DND-41 (cell line): ENCODE measurements around the gene SLC2A1.
"Not testable (repeated sequence)": the region's sequence is repeated elsewhere in the genome, so short reads cannot be mapped to it uniquely, and the experiment has no call there.

Experiments
- ATAC-seq: fragments of 200-7000 bp; cut with Tn5 transposase; 3 replicates; pipeline ENCODE4 v1.9.1; 2021; ENCODE audit warnings: low read depth; ENCODE audit not compliant: insufficient read depth
- DNase-seq: peaks from one replicate; pipeline ENCODE4 v3.0.0-alpha.2; 2020
- H2AFZ ChIP-seq: 2 replicates; pipeline ENCODE4 v1.6.0; 2012; ENCODE audit warnings: low read depth, low read length
- H3K27ac ChIP-seq: 2 replicates; pipeline ENCODE4 v1.5.1; 2012; ENCODE audit warnings: low read length, inconsistent platforms
- H3K27me3 ChIP-seq: fragments of 200-600 bp; sonication (generic); 2 replicates; pipeline ENCODE4 v1.6.0; 2012; ENCODE audit warnings: low read length, mild to moderate bottlenecking, inconsistent platforms; ENCODE audit not compliant: insufficient read depth, poor library complexity
- H3K36me3 ChIP-seq: 2 replicates; pipeline ENCODE4 v1.5.1; 2012; ENCODE audit warnings: low read length, inconsistent platforms; ENCODE audit not compliant: insufficient read depth
- H3K4me1 ChIP-seq: 2 replicates; pipeline ENCODE4 v1.5.1; 2012; ENCODE audit warnings: mild to moderate bottlenecking, low read length; ENCODE audit not compliant: insufficient read depth
- H3K4me2 ChIP-seq: 2 replicates; pipeline ENCODE4 v1.6.0; 2012; ENCODE audit warnings: mild to moderate bottlenecking, moderate library complexity, low read length, inconsistent platforms; ENCODE audit not compliant: insufficient read depth
- H3K4me3 ChIP-seq, 2 experiments: fragments of 200-600 bp in 1 of 2; shearing (Covaris generic) in 1 of 2; 2 replicates each; pipeline ENCODE4 v1.5.1; 2012 to 2016; ENCODE audit warnings: inconsistent platforms in 2 of 2, low read length in 2 of 2, mild to moderate bottlenecking in 2 of 2, low read depth in 1 of 2, moderate library complexity in 1 of 2
- H3K79me2 ChIP-seq: 2 replicates; pipeline ENCODE4 v1.6.0; 2012; ENCODE audit warnings: low read length, inconsistent platforms; ENCODE audit not compliant: insufficient read depth
- H3K9ac ChIP-seq: 2 replicates; pipeline ENCODE4 v1.6.0; 2012; ENCODE audit warnings: low read depth, mild to moderate bottlenecking, inconsistent platforms, low read length, moderate library complexity
- H3K9me3 ChIP-seq: 2 replicates; pipeline ENCODE4 v1.5.1; 2012; ENCODE audit warnings: low read length, moderate library complexity, mild to moderate bottlenecking, inconsistent platforms; ENCODE audit not compliant: insufficient read depth, severe bottlenecking
- H4K20me1 ChIP-seq: 2 replicates; pipeline ENCODE4 v1.6.0; 2012; ENCODE audit warnings: low read length; ENCODE audit not compliant: insufficient read depth
- EZH2 ChIP-seq: IDR thresholded peaks from 3 replicates; pipeline ENCODE4 v1.6.1; 2012; ENCODE audit warnings: borderline replicate concordance, low read depth, mild to moderate bottlenecking, moderate library complexity, low read length, inconsistent platforms; ENCODE audit not compliant: severe bottlenecking
- TF ChIP-seq, protein P1 (sequence below): IDR thresholded peaks from 2 replicates; pipeline ENCODE4 v1.5.1; 2012; ENCODE audit warnings: borderline replicate concordance, low read length, moderate library complexity, mild to moderate bottlenecking; ENCODE audit not compliant: poor library complexity, severe bottlenecking; ENCODE audit errors: extremely low read depth

The SLC2A1 gene

DNA sequence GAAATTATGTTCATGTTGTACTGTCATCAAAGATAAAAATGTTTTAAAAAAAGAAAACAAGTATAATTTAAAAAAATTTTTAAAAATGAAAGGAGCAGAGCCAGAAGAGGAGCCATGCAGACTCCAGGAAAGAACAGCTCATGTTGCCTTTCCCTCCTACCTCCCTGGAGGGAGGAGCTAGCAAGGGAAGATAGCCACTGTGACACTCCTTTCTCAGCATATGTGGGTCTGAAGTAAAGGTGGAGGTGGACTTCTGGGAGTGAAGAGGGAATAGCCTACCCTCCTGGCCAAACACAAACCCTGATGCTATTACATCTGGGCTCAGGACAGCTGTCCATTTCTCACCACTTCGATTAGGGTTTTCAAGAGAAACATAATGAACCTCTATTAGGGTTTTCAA, 54.2 kb downstream of the SLC2A1 start:
- Histone ChIP-seq H3K4me3 (no peak overlapping the region), H3K36me3 (no peaks in the 10 kb centered on the region), H3K4me2 (no peak overlapping the region), H4K20me1 (no peaks in the 10 kb centered on the region), H3K9ac (no peak overlapping the region), H3K27me3 (no peaks in the 10 kb centered on the region), H3K4me1 (no peaks in the 10 kb centered on the region), H3K27ac (no peak overlapping the region), H3K9me3 (no peaks in the 10 kb centered on the region), H2AFZ (no peak overlapping the region), H3K79me2 (no peaks in the 10 kb centered on the region)
- no peak for ATAC-seq
- no peak for DNase-seq
- no peak for TF ChIP-seq EZH2
- TF ChIP-seq, protein P1, sequence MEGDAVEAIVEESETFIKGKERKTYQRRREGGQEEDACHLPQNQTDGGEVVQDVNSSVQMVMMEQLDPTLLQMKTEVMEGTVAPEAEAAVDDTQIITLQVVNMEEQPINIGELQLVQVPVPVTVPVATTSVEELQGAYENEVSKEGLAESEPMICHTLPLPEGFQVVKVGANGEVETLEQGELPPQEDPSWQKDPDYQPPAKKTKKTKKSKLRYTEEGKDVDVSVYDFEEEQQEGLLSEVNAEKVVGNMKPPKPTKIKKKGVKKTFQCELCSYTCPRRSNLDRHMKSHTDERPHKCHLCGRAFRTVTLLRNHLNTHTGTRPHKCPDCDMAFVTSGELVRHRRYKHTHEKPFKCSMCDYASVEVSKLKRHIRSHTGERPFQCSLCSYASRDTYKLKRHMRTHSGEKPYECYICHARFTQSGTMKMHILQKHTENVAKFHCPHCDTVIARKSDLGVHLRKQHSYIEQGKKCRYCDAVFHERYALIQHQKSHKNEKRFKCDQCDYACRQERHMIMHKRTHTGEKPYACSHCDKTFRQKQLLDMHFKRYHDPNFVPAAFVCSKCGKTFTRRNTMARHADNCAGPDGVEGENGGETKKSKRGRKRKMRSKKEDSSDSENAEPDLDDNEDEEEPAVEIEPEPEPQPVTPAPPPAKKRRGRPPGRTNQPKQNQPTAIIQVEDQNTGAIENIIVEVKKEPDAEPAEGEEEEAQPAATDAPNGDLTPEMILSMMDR = no peak

DNA sequence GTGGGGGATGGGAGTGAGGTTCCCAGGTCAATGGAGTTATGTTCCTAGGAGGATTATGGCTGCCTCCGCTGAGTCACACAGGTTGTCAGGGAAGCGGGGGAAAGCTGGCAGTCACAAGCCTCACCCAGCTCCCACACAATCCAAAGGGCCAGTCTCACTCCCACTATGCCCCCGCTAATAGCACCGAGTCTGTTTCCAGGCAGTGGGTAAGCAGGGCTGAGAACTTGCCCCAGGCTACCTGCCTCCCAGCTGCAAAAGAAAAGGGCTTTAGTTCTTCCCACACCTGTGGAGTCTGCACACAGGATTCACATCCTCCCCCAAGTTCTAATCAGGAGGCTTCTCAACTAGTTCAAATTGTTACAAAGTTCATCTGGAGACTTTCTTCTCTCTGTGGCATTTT, 58.7 kb downstream of the SLC2A1 start:
- H3K4me2 ChIP-seq, DNase-seq, H3K9me3 ChIP-seq, H3K9ac ChIP-seq, H3K27ac ChIP-seq, H3K27me3 ChIP-seq, H3K36me3 ChIP-seq, H3K4me1 ChIP-seq, H3K4me3 ChIP-seq, H4K20me1 ChIP-seq, ATAC-seq, H2AFZ ChIP-seq, H3K79me2 ChIP-seq: not testable (repeated sequence)

DNA sequence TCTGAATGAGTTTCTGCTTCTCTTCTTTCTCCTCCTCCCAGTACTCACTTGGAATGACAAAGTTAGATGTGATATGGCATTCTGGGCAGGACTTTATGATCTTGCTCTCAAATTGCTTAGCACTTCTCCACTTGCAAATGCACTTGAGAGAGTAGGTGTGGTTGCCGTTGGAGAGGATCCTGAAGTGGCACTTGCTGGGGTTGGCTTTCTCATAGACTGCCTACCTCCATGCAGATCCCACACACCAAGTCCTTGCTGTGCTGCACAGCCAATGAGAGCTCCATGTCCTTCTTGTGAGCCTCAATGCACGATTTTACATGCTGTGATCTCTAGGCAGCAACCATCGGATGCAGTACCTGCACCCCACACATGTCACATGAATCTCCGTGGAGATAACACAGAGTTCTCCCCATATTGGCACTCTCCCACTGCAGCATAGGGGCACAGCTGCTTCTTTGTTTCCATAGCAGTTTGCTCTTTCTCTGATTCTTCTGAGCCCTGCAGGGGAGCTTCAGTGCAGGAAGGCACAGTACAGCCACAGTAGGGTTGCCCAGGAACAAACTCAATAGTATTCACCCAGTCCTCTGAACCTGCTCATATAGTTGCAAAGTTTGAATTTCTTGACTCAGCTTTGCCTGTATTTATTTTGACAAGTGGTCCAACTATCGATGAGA, 67.1 kb downstream of the SLC2A1 start:
- Histone ChIP-seq H3K9ac (no peak overlapping the region), H3K4me1 (no peaks in the 10 kb centered on the region), H2AFZ (no peak overlapping the region), H3K27ac (no peak overlapping the region), H3K36me3 (no peaks in the 10 kb centered on the region), H3K27me3 (peaks cover 7% of the 10 kb centered on the region), H3K79me2 (no peaks in the 10 kb centered on the region), H3K4me3 (no peak overlapping the region), H4K20me1 (no peaks in the 10 kb centered on the region), H3K9me3 (no peaks in the 10 kb centered on the region), H3K4me2 (no peak overlapping the region)
- no peak for TF ChIP-seq EZH2
- TF ChIP-seq, protein P1 = no peak
- ATAC-seq (no peak), DNase-seq (no peak)

DNA sequence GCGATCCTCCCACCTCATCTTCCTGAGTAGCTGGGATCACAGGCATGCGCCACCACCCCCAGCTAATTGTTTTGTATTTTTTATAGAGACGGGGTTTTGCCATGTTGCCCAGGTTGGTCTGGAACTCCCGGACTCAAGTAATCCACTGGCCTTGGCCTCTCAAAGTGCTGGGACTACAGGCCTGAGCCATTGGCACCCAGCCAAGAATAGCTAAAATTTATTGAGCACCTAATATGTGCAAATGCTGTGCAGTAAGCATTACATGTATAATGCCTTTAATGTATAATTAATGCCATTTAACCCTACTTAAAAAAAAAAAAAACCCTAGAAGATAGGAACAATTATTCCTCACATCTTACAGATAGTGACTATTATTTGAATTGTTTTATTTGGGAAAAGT, 69.4 kb downstream of the SLC2A1 start:
- Histone ChIP-seq H3K4me3 (no peak overlapping the region), H3K4me1 (no peaks in the 10 kb centered on the region), H3K9ac (no peak overlapping the region), H3K27ac (no peak overlapping the region), H4K20me1 (no peaks in the 10 kb centered on the region), H2AFZ (no peak overlapping the region), H3K9me3 (no peaks in the 10 kb centered on the region), H3K36me3 (no peaks in the 10 kb centered on the region), H3K27me3 (peaks cover 13% of the 10 kb centered on the region), H3K4me2 (no peak overlapping the region), H3K79me2 (no peaks in the 10 kb centered on the region)
- DNase-seq (no peak), ATAC-seq (no peak)
- TF ChIP-seq EZH2 = no peak
- TF ChIP-seq, protein P1 = no peak
